GM12872 (cell line): ENCODE results near the gene PPIA.

Experiments used
- TF ChIP-seq, protein P1 (sequence below): IDR thresholded peaks from 3 replicates; pipeline ENCODE4 v1.5.1; 2011; ENCODE audit warnings: low read depth, mild to moderate bottlenecking, low read length, moderate library complexity; ENCODE audit not compliant: insufficient read depth

PPIA gene

DNA sequence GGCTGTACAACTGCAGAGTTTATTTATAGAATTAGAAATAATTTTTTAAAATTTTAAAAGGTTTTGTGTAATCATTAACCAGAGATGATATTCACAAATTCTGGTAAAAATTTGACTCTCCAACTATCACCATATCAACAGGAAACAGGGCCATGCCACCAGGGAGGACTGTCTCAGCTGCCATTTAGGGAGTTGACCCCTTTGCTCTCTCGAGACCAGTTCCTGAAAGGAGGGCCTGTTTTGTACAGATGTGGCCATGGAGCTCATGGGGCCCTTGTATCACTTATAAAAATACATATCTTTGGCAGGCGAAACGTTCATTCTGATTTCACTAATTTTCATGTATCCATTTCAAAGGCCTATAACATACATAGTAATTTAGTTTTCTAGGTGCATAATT, 31.1 kb downstream of the PPIA start:
- TF ChIP-seq, protein P1, sequence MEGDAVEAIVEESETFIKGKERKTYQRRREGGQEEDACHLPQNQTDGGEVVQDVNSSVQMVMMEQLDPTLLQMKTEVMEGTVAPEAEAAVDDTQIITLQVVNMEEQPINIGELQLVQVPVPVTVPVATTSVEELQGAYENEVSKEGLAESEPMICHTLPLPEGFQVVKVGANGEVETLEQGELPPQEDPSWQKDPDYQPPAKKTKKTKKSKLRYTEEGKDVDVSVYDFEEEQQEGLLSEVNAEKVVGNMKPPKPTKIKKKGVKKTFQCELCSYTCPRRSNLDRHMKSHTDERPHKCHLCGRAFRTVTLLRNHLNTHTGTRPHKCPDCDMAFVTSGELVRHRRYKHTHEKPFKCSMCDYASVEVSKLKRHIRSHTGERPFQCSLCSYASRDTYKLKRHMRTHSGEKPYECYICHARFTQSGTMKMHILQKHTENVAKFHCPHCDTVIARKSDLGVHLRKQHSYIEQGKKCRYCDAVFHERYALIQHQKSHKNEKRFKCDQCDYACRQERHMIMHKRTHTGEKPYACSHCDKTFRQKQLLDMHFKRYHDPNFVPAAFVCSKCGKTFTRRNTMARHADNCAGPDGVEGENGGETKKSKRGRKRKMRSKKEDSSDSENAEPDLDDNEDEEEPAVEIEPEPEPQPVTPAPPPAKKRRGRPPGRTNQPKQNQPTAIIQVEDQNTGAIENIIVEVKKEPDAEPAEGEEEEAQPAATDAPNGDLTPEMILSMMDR = no peak

GRCh38 chr7:44838751-44839150, 42.3 kb downstream of the PPIA start:
- TF ChIP-seq, protein P1 = no peak

DNA sequence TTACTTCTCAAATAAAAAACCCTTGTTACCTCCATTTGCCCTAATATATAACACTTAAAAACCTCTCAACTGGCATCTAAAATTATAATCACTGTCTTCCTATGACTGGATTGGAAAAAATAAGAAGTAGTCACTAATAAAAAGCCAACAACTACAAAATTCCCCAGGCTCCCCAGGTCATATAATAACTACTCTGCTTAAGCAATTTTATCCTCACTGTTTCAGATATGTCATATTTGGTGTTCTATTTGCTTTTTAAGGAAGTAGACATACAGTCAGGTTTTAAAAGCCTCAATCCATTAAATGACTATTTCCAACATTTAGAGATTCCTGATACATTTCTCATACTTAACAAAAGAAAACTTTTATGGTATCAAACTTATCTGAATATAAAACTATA, 49.0 kb downstream of the PPIA start:
- TF ChIP-seq, protein P1 = no peak

DNA sequence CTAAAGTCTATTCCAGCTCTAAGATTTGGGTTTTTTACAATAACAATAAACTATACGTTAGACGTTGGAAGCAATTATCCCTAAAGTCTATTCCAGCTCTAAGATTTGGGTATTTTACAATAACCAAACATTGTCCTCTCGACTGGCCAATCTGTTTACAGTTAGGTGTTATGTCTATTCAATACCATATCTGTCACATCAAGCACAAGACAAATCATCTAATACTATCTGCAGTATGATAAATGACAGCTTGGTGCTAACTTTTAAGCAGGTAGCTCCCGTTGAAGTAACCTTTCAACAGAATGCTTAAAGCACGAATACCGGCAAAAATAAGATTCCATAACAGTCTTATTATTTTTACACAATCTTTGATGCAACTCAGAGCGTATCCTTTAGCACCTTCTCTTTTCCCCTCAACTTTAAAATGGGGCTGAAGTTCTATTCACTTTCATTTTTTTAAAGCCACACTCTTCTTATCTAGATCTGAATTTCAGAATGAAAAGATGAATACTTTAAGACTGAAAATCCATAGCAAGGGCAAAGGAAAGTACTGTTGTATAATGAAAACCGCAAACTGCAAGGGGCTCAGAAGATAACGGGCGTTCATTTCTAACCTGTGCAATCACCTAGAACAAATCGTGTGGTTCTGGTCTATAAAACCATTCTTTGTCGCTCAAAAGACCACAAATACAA, 50.5 kb downstream of the PPIA start:
- TF ChIP-seq, protein P1 = no peak

- TF ChIP-seq, protein P1 = peak; percentile 85
Observed at GRCh38 chr7:44847509-44847919, 51.0 kb downstream of the PPIA start.

- TF ChIP-seq, protein P1 = no peak
Observed at GRCh38 chr7:44847920-44848634, 51.6 kb downstream of the PPIA start, which contains the start of gene H2AZ2. Gene H2AZ2, minus strand, starts transcription at chr7:44848087. Its CDS starts 116 bp downstream, at chr7:44847971.

DNA sequence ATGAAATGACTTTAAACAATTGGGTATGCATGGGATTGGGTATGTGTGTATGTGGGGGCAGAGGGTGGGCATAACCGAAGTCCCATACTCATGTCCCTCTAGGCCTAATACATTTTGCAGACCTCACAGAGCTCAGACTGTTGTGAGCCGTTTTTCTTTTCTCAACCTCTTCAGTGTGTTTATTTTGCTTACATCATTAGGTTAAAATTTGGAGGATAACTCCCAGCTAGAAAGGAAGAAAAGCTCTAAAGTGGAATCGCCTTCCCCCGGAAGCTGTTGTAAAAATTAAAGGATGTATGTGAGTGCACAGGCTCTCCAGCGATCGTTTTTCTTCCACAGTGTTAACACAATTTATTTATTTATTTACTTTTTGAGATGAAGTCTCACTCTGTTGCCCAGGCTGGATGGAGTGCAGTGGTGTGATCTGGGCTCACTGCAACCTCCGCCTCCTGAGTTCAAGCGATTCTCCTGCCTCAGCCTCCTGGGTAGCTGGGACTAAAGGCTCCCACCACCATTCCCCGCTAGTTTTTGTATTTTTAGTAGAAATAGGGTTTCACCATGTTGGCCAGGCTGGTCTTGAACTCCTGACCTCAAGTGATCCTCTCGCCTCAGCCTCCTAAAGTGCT, 52.9 kb downstream of the PPIA start:
- TF ChIP-seq, protein P1 = no peak
